Measurements from ENCODE around the gene STXBP1.

STXBP1 gene

DNA sequence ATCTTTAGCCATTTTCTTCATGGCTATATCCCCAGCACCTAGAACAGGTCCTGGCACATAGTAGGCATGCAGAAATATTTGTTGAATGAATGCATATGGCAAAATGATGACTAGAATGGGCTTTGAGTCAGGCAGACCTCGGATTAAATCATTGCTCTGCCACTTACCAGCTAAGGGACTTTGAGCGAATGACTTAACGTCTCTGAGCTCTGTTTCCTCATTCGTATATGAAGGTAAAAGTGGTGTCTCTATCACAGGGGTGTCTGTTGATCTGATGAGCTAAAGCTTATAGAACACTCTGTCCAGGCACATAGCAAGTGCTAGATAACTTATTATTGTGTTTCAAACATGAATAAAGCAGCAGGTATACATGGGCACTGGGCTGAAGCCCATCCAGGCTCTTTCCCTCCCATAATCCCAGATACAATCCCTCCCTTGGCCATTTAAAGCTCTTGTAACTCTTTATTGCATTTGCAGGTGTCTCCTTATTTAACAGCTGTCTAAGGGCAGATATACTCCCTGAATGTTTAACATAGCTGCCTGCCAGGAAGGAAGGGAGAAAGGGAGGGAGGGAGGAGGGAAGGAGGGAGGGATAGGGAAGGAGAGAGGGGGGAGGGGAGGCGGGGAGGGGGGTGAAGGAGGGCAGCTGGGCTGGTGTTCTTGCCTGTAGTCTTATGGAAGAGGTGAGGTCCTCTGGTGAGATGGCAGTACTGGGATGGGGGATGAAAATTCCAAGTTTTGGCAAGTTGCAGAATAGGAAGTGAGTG lies 23.2 kb upstream of the STXBP1 start:
- Histone ChIP-seq H3K4me1 (ENCODE audit: insufficient read depth, poor library complexity, severe bottlenecking) (peaks cover 13% of the 10 kb centered on the region), H3K9me3 (ENCODE audit: severe bottlenecking) (no peaks in the 10 kb centered on the region), H3K36me3 (ENCODE audit: low read depth) (0 out of 2 replicates have a peak, but pooled peaks cover 4% of the 10 kb centered on the region), H3K27ac (ENCODE audit: poor library complexity, severe bottlenecking) (no peak overlapping the region), H3K27me3 (ENCODE audit: insufficient read depth, poor library complexity, severe bottlenecking) (no peaks in the 10 kb centered on the region), H3K4me3 (ENCODE audit: severe bottlenecking) (no peak overlapping the region)
- ATAC-seq (ENCODE audit: low read depth), result no peak
- no peak for DNase-seq (ENCODE audit: low spot score)
- TF ChIP-seq, protein P1, sequence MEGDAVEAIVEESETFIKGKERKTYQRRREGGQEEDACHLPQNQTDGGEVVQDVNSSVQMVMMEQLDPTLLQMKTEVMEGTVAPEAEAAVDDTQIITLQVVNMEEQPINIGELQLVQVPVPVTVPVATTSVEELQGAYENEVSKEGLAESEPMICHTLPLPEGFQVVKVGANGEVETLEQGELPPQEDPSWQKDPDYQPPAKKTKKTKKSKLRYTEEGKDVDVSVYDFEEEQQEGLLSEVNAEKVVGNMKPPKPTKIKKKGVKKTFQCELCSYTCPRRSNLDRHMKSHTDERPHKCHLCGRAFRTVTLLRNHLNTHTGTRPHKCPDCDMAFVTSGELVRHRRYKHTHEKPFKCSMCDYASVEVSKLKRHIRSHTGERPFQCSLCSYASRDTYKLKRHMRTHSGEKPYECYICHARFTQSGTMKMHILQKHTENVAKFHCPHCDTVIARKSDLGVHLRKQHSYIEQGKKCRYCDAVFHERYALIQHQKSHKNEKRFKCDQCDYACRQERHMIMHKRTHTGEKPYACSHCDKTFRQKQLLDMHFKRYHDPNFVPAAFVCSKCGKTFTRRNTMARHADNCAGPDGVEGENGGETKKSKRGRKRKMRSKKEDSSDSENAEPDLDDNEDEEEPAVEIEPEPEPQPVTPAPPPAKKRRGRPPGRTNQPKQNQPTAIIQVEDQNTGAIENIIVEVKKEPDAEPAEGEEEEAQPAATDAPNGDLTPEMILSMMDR (IDR thresholded peaks at IDR 0.05; ENCODE audit: poor library complexity, severe bottlenecking), result no peak

DNA sequence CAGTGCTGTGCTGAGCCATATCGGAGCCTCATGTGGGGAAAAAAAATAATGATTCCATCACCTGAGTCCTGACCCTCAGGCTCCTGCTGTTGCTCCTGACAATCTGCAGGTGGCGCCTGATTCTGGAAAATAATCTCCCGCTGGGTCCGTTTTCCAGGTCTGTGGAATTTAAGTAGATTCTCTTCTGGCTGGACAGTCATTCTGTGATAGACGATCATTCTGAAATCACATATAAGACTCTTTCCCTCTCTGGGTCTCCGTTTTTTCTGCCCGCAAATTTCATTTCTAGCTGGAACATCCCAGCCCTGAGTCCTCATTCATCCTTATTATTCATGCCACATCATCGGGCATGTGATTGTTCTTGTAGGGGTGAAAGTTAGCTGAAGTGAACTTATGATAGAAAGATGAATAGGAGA lies 22.1 kb upstream of the STXBP1 start:
- Histone ChIP-seq H3K9me3 (ENCODE audit: severe bottlenecking) (no peaks in the 10 kb centered on the region), H3K4me1 (ENCODE audit: insufficient read depth, poor library complexity, severe bottlenecking) (peaks cover 4% of the 10 kb centered on the region), H3K27me3 (ENCODE audit: insufficient read depth, poor library complexity, severe bottlenecking) (no peaks in the 10 kb centered on the region), H3K27ac (ENCODE audit: poor library complexity, severe bottlenecking) (no peak overlapping the region), H3K36me3 (ENCODE audit: low read depth) (0 out of 2 replicates have a peak, but pooled peaks cover 4% of the 10 kb centered on the region), H3K4me3 (ENCODE audit: severe bottlenecking) (no peak overlapping the region)
- TF ChIP-seq, protein P1 (IDR thresholded peaks at IDR 0.05; ENCODE audit: poor library complexity, severe bottlenecking), result peak; percentile 94
- DNase-seq (ENCODE audit: low spot score) (no peak), ATAC-seq (ENCODE audit: low read depth) (peak; percentile 64)

DNA sequence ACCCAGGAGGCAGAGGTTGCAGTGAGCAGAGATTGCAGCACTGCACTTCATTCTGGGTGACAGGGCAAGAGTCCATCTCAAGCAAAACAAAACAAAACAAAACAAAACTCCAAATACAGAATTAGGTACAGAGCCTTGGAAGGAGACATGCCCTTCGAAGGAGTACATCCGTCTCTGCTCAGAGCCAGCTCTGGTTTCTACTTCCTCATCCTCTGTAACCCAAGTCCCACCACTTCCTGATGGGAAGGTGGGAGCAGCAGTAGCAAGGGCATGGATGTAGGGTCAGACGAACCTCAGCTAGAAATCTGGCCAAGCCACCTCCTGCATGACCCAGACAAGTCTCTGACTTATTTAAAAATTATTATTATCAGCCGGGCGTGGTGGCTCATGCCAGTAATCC lies 16.5 kb upstream of the STXBP1 start:
- Histone ChIP-seq H3K4me3 (ENCODE audit: severe bottlenecking) (no peak overlapping the region), H3K9me3 (ENCODE audit: severe bottlenecking) (no peaks in the 10 kb centered on the region), H3K27ac (ENCODE audit: poor library complexity, severe bottlenecking) (no peak overlapping the region), H3K36me3 (ENCODE audit: low read depth) (0 out of 2 replicates have a peak, but pooled peaks cover 4% of the 10 kb centered on the region), H3K27me3 (ENCODE audit: insufficient read depth, poor library complexity, severe bottlenecking) (no peaks in the 10 kb centered on the region), H3K4me1 (ENCODE audit: insufficient read depth, poor library complexity, severe bottlenecking) (no peaks in the 10 kb centered on the region)
- ATAC-seq (ENCODE audit: low read depth), result no peak
- DNase-seq (ENCODE audit: low spot score), result no peak
- TF ChIP-seq, protein P1 (IDR thresholded peaks at IDR 0.05; ENCODE audit: poor library complexity, severe bottlenecking), result no peak

DNA sequence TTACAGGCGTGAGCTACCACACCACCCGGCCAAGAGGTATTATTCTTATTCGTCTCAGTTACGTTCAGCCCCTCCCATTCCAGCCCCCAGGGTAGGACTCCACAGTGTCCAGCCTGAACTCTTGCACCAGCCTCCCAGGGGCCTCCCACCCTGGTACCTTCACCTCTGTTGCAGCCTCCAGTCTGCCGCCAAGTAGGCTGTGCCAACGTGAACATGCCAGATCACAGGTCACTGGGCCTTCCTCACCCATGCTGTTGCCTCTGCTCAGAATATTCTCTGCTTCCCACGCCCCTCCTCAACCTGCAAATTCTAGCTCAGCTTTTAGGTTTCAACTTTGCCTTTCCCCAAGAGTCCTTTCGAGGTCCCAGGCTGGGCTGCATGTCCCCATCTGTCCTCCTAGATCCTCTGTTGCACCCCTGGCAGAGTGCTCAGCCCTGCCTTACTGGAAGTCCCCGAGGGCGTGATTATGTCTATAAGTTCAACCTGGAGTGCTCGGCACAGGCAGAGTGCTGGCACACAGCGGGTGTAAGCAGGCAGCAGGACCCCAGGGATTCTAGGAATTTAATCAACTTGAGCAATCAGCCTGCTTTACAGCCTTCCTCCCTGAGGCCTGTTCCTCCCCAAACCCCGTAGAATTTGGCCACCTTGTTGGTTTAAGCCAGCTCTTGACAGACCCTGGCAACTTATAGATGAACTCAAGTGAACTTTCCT lies 13.1 kb upstream of the STXBP1 start:
- ATAC-seq (ENCODE audit: low read depth) (no peak), DNase-seq (ENCODE audit: low spot score) (no peak)
- Histone ChIP-seq H3K36me3 (ENCODE audit: low read depth) (no peaks in the 10 kb centered on the region), H3K27me3 (ENCODE audit: insufficient read depth, poor library complexity, severe bottlenecking) (no peaks in the 10 kb centered on the region), H3K9me3 (ENCODE audit: severe bottlenecking) (no peaks in the 10 kb centered on the region), H3K27ac (ENCODE audit: poor library complexity, severe bottlenecking) (no peak overlapping the region), H3K4me1 (ENCODE audit: insufficient read depth, poor library complexity, severe bottlenecking) (no peaks in the 10 kb centered on the region), H3K4me3 (ENCODE audit: severe bottlenecking) (no peak overlapping the region)
- TF ChIP-seq, protein P1 (IDR thresholded peaks at IDR 0.05; ENCODE audit: poor library complexity, severe bottlenecking), result no peak

- Histone ChIP-seq H3K4me3 (ENCODE audit: severe bottlenecking) (no peak overlapping the region), H3K27ac (ENCODE audit: poor library complexity, severe bottlenecking) (no peak overlapping the region), H3K36me3 (ENCODE audit: low read depth) (no peaks in the 10 kb centered on the region), H3K4me1 (ENCODE audit: insufficient read depth, poor library complexity, severe bottlenecking) (no peaks in the 10 kb centered on the region), H3K27me3 (ENCODE audit: insufficient read depth, poor library complexity, severe bottlenecking) (no peaks in the 10 kb centered on the region), H3K9me3 (ENCODE audit: severe bottlenecking) (no peaks in the 10 kb centered on the region)
- DNase-seq (ENCODE audit: low spot score) (no peak), ATAC-seq (ENCODE audit: low read depth) (no peak)
- TF ChIP-seq, protein P1 (IDR thresholded peaks at IDR 0.05; ENCODE audit: poor library complexity, severe bottlenecking), result no peak
Observed at GRCh38 chr9:127599550-127599891, 12.6 kb upstream of the STXBP1 start.
